ENCODE results near the gene CORO2A. TPM values are rescaled to one million over a fixed set of nuclear protein-coding genes. Genes with fewer than 3 reads are reported as not detected.
"Not testable (repeated sequence)": the region's sequence is repeated elsewhere in the genome, so short reads cannot be mapped to it uniquely, and the experiment has no call there.

CORO2A gene
- total and polyA plus RNA-seq, 2 of the 13 experiments (the other 11 are each of a cell fraction or from before 2014, with no cell fraction given), result 14.4 to 15.3 TPM

DNA sequence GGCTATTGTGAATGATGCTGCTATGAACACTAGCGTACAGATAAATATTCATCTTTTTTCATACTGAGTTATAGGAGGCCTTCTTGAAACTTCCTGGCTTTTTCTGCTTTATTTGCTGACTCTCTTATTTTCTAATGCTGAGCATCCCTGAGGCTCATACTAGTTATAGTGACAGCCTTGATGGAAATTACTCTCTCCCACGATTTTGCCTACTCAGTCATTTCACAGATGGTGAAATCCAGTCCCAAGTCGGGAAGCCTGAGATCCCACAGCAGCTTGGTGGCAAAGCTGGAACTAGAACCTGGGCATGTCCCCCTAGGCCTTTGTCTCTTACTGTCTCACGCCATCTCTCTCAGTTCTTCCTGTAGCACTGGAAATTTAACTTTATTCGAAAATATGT is 113.5 kb downstream of the CORO2A start:
- CTCF ChIA-PET (ENCODE audit: low intra/inter-chr PET ratio, low total read pairs), result no interaction called here

DNA sequence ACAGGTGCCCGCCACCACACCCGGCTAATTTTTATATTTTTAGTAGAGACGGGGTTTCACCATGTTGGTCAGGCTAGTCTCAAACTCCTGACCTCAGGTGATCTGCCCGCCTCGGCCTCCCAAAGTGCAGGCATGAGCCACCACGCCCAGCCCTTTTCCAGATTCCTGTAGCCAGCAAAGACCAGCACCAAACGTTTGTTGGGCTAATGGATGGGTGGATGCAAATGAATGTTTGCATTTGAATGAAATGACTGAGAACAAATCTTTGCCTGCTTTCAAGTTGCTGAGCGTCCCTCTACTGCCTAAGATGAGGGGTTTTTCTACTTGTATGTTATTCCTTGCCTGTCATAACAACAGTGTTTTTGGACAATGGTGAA is 115.9 kb downstream of the CORO2A start:
- Histone ChIP-seq H3K79me2 (ENCODE audit: insufficient read depth, low read length) (peaks cover 12% of the 10 kb centered on the region), H3K36me3 (replicated peaks in 1 of 2; ENCODE audit: control insufficient read depth in 1 of 2, insufficient read depth in 2 of 2, low read length in 2 of 2) (peaks cover 17 to 38% of the 10 kb centered on the region in 2 experiments), H3K4me1 (ENCODE audit: insufficient read depth, low read length) (peaks cover 48% of the 10 kb centered on the region)
- H3K4me2 ChIP-seq (ENCODE audit: low read depth, low read length); H2AFZ ChIP-seq (ENCODE audit: low read length); H3K27ac ChIP-seq (ENCODE audit: extremely low read length, insufficient read depth, low read length); BruUV-seq (replicated peaks); H4K20me1 ChIP-seq (ENCODE audit: insufficient read depth, low read length); H3K9me3 ChIP-seq (ENCODE audit: low read length); FAIRE-seq; H3K4me3 ChIP-seq (replicated peaks in 1 of 3; ENCODE audit: insufficient read depth in 1 of 3, low read depth in 2 of 3, low read length in 3 of 3); CTCF ChIA-PET (ENCODE audit: low intra/inter-chr PET ratio, low total read pairs); DNase-seq (ENCODE audit: low spot score); H3K27me3 ChIP-seq (ENCODE audit: control insufficient read depth in 1 of 2, insufficient read depth in 2 of 2, low read length in 2 of 2); in situ Hi-C loops (cut with HindIII; ENCODE audit: extremely low pct_ligation_motif_present, low pct_unique_long_range_greater_than_20kb); ATAC-seq; POLR2A ChIA-PET; H3K9ac ChIP-seq (ENCODE audit: insufficient read depth, low read depth, low read length): not testable (repeated sequence)
- WGBS (ENCODE audit: low lambda C conversion rate), result 94% methylated on average over 8 of the region's 8 CpGs
- intact Hi-C loops (cut with micrococcal nuclease; ENCODE audit: unreplicated experiment), result loop anchor here (5.0 kb wide), 1 partner anchor 116 kb away; the partner anchor contains the start of gene CORO2A

More for the DNA sequence above, 113.5 kb downstream of the CORO2A start:
- peaks cover 8% of the 10 kb centered on the region for H3K79me2 ChIP-seq (ENCODE audit: insufficient read depth, low read length)
- POLR2A ChIA-PET, result no interaction called here
- FAIRE-seq (no peak), DNase-seq (ENCODE audit: low spot score) (no peak), ATAC-seq (no peak)
- H3K4me2 ChIP-seq (ENCODE audit: low read depth, low read length), result no peak overlapping the region
- no peak overlapping the region for H2AFZ ChIP-seq (ENCODE audit: low read length)
- H4K20me1 ChIP-seq (ENCODE audit: insufficient read depth, low read length), result peaks cover 2% of the 10 kb centered on the region; the same call in 1 of the 2 replicates
- BruUV-seq (replicated peaks), result no TSS peak
- TF ChIP-seq, protein P1, sequence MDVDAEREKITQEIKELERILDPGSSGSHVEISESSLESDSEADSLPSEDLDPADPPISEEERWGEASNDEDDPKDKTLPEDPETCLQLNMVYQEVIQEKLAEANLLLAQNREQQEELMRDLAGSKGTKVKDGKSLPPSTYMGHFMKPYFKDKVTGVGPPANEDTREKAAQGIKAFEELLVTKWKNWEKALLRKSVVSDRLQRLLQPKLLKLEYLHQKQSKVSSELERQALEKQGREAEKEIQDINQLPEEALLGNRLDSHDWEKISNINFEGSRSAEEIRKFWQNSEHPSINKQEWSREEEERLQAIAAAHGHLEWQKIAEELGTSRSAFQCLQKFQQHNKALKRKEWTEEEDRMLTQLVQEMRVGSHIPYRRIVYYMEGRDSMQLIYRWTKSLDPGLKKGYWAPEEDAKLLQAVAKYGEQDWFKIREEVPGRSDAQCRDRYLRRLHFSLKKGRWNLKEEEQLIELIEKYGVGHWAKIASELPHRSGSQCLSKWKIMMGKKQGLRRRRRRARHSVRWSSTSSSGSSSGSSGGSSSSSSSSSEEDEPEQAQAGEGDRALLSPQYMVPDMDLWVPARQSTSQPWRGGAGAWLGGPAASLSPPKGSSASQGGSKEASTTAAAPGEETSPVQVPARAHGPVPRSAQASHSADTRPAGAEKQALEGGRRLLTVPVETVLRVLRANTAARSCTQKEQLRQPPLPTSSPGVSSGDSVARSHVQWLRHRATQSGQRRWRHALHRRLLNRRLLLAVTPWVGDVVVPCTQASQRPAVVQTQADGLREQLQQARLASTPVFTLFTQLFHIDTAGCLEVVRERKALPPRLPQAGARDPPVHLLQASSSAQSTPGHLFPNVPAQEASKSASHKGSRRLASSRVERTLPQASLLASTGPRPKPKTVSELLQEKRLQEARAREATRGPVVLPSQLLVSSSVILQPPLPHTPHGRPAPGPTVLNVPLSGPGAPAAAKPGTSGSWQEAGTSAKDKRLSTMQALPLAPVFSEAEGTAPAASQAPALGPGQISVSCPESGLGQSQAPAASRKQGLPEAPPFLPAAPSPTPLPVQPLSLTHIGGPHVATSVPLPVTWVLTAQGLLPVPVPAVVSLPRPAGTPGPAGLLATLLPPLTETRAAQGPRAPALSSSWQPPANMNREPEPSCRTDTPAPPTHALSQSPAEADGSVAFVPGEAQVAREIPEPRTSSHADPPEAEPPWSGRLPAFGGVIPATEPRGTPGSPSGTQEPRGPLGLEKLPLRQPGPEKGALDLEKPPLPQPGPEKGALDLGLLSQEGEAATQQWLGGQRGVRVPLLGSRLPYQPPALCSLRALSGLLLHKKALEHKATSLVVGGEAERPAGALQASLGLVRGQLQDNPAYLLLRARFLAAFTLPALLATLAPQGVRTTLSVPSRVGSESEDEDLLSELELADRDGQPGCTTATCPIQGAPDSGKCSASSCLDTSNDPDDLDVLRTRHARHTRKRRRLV (CRISPR knock-in tag; IDR thresholded peaks at IDR 0.05), result no peak
- TF ChIP-seq MAFK (conservative IDR thresholded peaks at IDR 0.05 in 1 of 2, IDR thresholded peaks at IDR 0.05 in 1 of 2; ENCODE audit: low read length in 2 of 2) (peak; percentile 68 to 73), ZNF570 (CRISPR knock-in tag; IDR thresholded peaks at IDR 0.05; ENCODE audit: borderline replicate concordance) (no peak), MAFF (IDR thresholded peaks at IDR 0.05; ENCODE audit: low read depth, low read length) (peak; percentile 68)
- in situ Hi-C loops (cut with HindIII; ENCODE audit: extremely low pct_ligation_motif_present, low pct_unique_long_range_greater_than_20kb), result no loop called here
- WGBS (ENCODE audit: low lambda C conversion rate), result 86% methylated on average over 5 of the region's 5 CpGs
- H3K36me3 ChIP-seq (replicated peaks in 1 of 2; ENCODE audit: control insufficient read depth in 1 of 2, insufficient read depth in 2 of 2, low read length in 2 of 2), result peaks cover 17 to 56% of the 10 kb centered on the region in 2 experiments
- no peak overlapping the region for H3K27ac ChIP-seq (ENCODE audit: extremely low read length, insufficient read depth, low read length)
- intact Hi-C loops (cut with micrococcal nuclease; ENCODE audit: unreplicated experiment), result loop anchor here (5.0 kb wide), 1 partner anchor 113 kb away; the partner anchor contains the start of gene CORO2A
- peaks cover 52% of the 10 kb centered on the region for H3K4me1 ChIP-seq (ENCODE audit: insufficient read depth, low read length)
- H3K27me3 ChIP-seq (ENCODE audit: control insufficient read depth in 1 of 2, insufficient read depth in 2 of 2, low read length in 2 of 2), result no peaks in the 10 kb centered on the region
- no peak overlapping the region for H3K4me3 ChIP-seq (replicated peaks in 1 of 3; ENCODE audit: insufficient read depth in 1 of 3, low read depth in 2 of 3, low read length in 3 of 3)
- no peak overlapping the region for H3K9ac ChIP-seq (ENCODE audit: insufficient read depth, low read depth, low read length)
- no peaks in the 10 kb centered on the region for H3K9me3 ChIP-seq (ENCODE audit: low read length)

Measured in HepG2 (cell line).